Ovary (tissue), 3 donors: Measurements from ENCODE around the gene ABCA8.

ENCODE experiments used
- CTCF ChIP-seq, 3 donors: fragments of 450-650 bp in 2 of 3; fragments of 200-600 bp in 1 of 3; IDR thresholded peaks; one replicate each; pipeline versions ENCODE4 v1.5.1 to v1.8.0; 2016 to 2022; ENCODE audit warnings: antibody characterized with exemption in 3 of 3, mild to moderate bottlenecking in 1 of 3
- POLR2A ChIP-seq: fragments of 450-650 bp; IDR thresholded peaks from one replicate; pipeline ENCODE4 v1.6.1; 2017; ENCODE audit warnings: antibody characterized with exemption, mild to moderate bottlenecking, moderate library complexity
- donor health status: DM: no; HTN: no; CAD: no.

- TF ChIP-seq CTCF (IDR thresholded peaks at IDR 0.05) (peak in 2 of 3 donors; percentile 16 to 29), POLR2A (no peak)
Observed at GRCh38 chr17:68906638-68907037, 48.6 kb downstream of the ABCA8 start.
